Transverse colon (tissue), 4 donors: ENCODE results near the gene RAI14. TPM values are rescaled to one million over a fixed set of nuclear protein-coding genes. Genes with fewer than 3 reads are reported as not detected.

ENCODE experiments used
- DNase-seq: peaks from one replicate; pipeline ENCODE4 v3.0.0-alpha.2; 2019
- H3K27ac ChIP-seq, 4 donors: fragments of 200-600 bp; sonication (generic); 2 replicates each; pipeline ENCODE4 v1.5.1; 2016 to 2018; ENCODE audit warnings: inconsistent platforms in 4 of 4
- H3K27me3 ChIP-seq: fragments of 200-600 bp; sonication (generic); 2 replicates; pipeline ENCODE4 v1.5.1; 2017; ENCODE audit warnings: inconsistent platforms
- H3K36me3 ChIP-seq, 4 donors: fragments of 200-600 bp; sonication (generic); 2 replicates each; pipeline ENCODE4 v1.5.1; 2017 to 2019; ENCODE audit warnings: inconsistent platforms in 4 of 4
- H3K4me1 ChIP-seq, 4 donors: fragments of 200-600 bp; sonication (generic); 2 replicates each; pipeline ENCODE4 v1.5.1; 2017 to 2020; ENCODE audit warnings: inconsistent platforms in 4 of 4
- H3K4me3 ChIP-seq, 4 donors: fragments of 200-600 bp; sonication (generic); 1 replicate in 1 of 4; 2 replicates in 3 of 4; pipeline versions ENCODE4 v1.5.1 to v1.6.1; 2017 to 2019; ENCODE audit warnings: inconsistent platforms in 4 of 4
- H3K9me3 ChIP-seq, 2 donors: fragments of 200-600 bp; sonication (generic); 2 replicates each; pipeline ENCODE4 v1.5.1; 2017 to 2019; ENCODE audit warnings: inconsistent platforms in 2 of 2
- EP300 ChIP-seq: sonication (generic); formaldehyde crosslinking; IDR thresholded peaks from one replicate; pipeline ENCODE4 v1.6.1; 2017; ENCODE audit warnings: antibody characterized with exemption, low read depth
- POLR2A ChIP-seq: fragments of 450-650 bp; IDR thresholded peaks from one replicate; pipeline ENCODE4 v1.6.1; 2016; ENCODE audit warnings: antibody characterized with exemption, mild to moderate bottlenecking, moderate library complexity
- POLR2AphosphoS5 ChIP-seq, 3 donors: sonication (generic); formaldehyde crosslinking; IDR thresholded peaks; one replicate each; pipeline ENCODE4 v1.6.1; 2016; ENCODE audit warnings: antibody characterized with exemption in 3 of 3
- WGBS, 2 donors: methylation state at CpG; one replicate each; pipeline ENCODE4 v1.1.5; 2018; ENCODE audit warnings: low coverage in 1 of 2; 5-methylcytosine and 5-hydroxymethylcytosine counted together
- in situ Hi-C, 4 donors: fragments of 200-750 bp; cut with MboI; loops; one replicate each; pipeline versions ENCODE4 v1.15.0 to v1.15.1; 2017; ENCODE audit warnings: low sequenced_read_pairs in 3 of 4, low pct_ligation_motif_present in 1 of 4, low pct_unique_long_range_greater_than_20kb in 1 of 4
- intact Hi-C: fragments of 100-400 bp; cut with DNase I; formaldehyde crosslinking; loops from one replicate; pipeline ENCODE4 v1.15.1; 2023; ENCODE audit warnings: low total_unique reads
- total RNA-seq, 4 donors: library from RNA; depleted of rRNA; stranded (reverse); fragments of >200 nt; gene quantifications; one replicate each; pipeline ENCODE4 v1.1.0, GENCODE V29; 2016
- TF ChIP-seq, protein P1 (sequence below), 5 experiments: fragments of 200-600 bp in 3 of 5; fragments of 450-650 bp in 2 of 5; sonication (generic) in 3 of 5; IDR thresholded peaks; 1 replicate in 2 of 5; 2 replicates in 3 of 5; pipeline ENCODE4 v1.5.1; 2016 to 2017; ENCODE audit warnings: antibody characterized with exemption in 5 of 5, inconsistent platforms in 3 of 5, mild to moderate bottlenecking in 2 of 5, moderate library complexity in 1 of 5

RAI14 gene
- total RNA-seq, 4 donors from 2014 or later = 13.9 to 18.3 (median 15.3) TPM

GRCh38 chr5:34742061-34742460 lies 85.9 kb downstream of the RAI14 start:
- Histone ChIP-seq H3K36me3 (no peaks in the 10 kb centered on the region), H3K27me3 (no peaks in the 10 kb centered on the region), H3K27ac (no peak overlapping the region), H3K9me3 (no peaks in the 10 kb centered on the region), H3K4me3 (no peak overlapping the region), H3K4me1 (peaks cover 0 to 19% (median 4%) of the 10 kb centered on the region in 4 donors)
- DNase-seq = no peak
- TF ChIP-seq POLR2AphosphoS5 (IDR thresholded peaks at IDR 0.05) (no peak), EP300 (no peak), POLR2A (no peak)
- TF ChIP-seq, protein P1, sequence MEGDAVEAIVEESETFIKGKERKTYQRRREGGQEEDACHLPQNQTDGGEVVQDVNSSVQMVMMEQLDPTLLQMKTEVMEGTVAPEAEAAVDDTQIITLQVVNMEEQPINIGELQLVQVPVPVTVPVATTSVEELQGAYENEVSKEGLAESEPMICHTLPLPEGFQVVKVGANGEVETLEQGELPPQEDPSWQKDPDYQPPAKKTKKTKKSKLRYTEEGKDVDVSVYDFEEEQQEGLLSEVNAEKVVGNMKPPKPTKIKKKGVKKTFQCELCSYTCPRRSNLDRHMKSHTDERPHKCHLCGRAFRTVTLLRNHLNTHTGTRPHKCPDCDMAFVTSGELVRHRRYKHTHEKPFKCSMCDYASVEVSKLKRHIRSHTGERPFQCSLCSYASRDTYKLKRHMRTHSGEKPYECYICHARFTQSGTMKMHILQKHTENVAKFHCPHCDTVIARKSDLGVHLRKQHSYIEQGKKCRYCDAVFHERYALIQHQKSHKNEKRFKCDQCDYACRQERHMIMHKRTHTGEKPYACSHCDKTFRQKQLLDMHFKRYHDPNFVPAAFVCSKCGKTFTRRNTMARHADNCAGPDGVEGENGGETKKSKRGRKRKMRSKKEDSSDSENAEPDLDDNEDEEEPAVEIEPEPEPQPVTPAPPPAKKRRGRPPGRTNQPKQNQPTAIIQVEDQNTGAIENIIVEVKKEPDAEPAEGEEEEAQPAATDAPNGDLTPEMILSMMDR (IDR thresholded peaks at IDR 0.05) = no peak
- intact Hi-C loops = no loop called here
- in situ Hi-C loops = no loop called here
- 90% methylated on average over 7 to 11 of the region's 11 CpGs for WGBS, 2 donors

DNA sequence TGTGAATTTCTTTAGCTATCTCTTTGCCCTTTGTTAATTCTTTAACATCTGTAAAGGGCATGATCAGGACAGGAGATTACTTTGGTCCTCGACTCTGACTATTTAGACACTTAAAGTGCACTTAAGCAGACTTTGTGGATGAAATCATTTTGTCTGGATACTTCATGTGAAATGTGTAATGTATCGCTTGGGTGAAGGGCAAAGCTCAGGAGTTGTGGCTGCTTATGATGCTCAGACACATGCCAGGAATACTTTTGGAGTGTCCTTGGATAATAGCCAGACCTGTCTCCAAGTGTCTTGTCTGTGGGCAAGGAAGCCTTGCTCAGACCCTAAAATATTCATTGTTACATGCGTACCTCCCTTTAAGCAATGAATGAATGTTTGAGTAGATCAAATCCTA lies 87.8 kb downstream of the RAI14 start:
- Histone ChIP-seq H3K36me3 (no peaks in the 10 kb centered on the region), H3K4me3 (no peak overlapping the region), H3K4me1 (peaks cover 0 to 11% (median 0%) of the 10 kb centered on the region in 4 donors), H3K27me3 (no peaks in the 10 kb centered on the region), H3K9me3 (no peaks in the 10 kb centered on the region), H3K27ac (peak overlapping the region in 1 of 4 donors; percentile 33)
- DNase-seq = no peak
- intact Hi-C loops (no loop called here), in situ Hi-C loops (no loop called here)
- no peak for TF ChIP-seq POLR2AphosphoS5 (IDR thresholded peaks at IDR 0.05)
- 82 to 88% methylated on average over 2 to 3 of the region's 3 CpGs for WGBS, 2 donors

- no peak for DNase-seq
- Histone ChIP-seq H3K4me1 (peaks cover 0 to 5% (median 0%) of the 10 kb centered on the region in 4 donors), H3K9me3 (no peaks in the 10 kb centered on the region), H3K27ac (no peak overlapping the region), H3K4me3 (no peak overlapping the region), H3K27me3 (no peaks in the 10 kb centered on the region), H3K36me3 (no peaks in the 10 kb centered on the region)
- TF ChIP-seq, protein P1 (IDR thresholded peaks at IDR 0.05) = no peak
- TF ChIP-seq POLR2AphosphoS5 (IDR thresholded peaks at IDR 0.05) (no peak), POLR2A (no peak), EP300 (no peak)
- in situ Hi-C loops (no loop called here), intact Hi-C loops (no loop called here)
- 89 to 100% methylated on average over 3 of the region's 3 CpGs for WGBS, 2 donors
Measured at GRCh38 chr5:34748431-34748830, 92.3 kb downstream of the RAI14 start.

GRCh38 chr5:34749431-34749873 lies 93.3 kb downstream of the RAI14 start:
- in situ Hi-C loops = no loop called here
- H3K4me1 ChIP-seq = peaks cover 0 to 5% (median 0%) of the 10 kb centered on the region in 4 donors
- DNase-seq = no peak
- intact Hi-C loops = no loop called here
- no peak overlapping the region for H3K27ac ChIP-seq
- no peak overlapping the region for H3K4me3 ChIP-seq
- H3K27me3 ChIP-seq = no peaks in the 10 kb centered on the region
- H3K36me3 ChIP-seq = no peaks in the 10 kb centered on the region
- TF ChIP-seq EP300 (no peak), POLR2A (no peak), POLR2AphosphoS5 (IDR thresholded peaks at IDR 0.05) (no peak)
- TF ChIP-seq, protein P1 (IDR thresholded peaks at IDR 0.05) = no peak
- 33 to 71% methylated on average over 1 to 6 of the region's 6 CpGs for WGBS, 2 donors
- H3K9me3 ChIP-seq = no peaks in the 10 kb centered on the region

GRCh38 chr5:34750206-34750605 lies 94.1 kb downstream of the RAI14 start:
- no peak for DNase-seq
- TF ChIP-seq POLR2A (no peak), POLR2AphosphoS5 (IDR thresholded peaks at IDR 0.05) (no peak)
- TF ChIP-seq, protein P1 (IDR thresholded peaks at IDR 0.05) = no peak
- no peak overlapping the region for H3K4me3 ChIP-seq
- H3K4me1 ChIP-seq = peaks cover 0 to 5% (median 0%) of the 10 kb centered on the region in 4 donors
- in situ Hi-C loops (no loop called here), intact Hi-C loops (no loop called here)
- no peaks in the 10 kb centered on the region for H3K9me3 ChIP-seq
- H3K27me3 ChIP-seq = no peaks in the 10 kb centered on the region
- H3K36me3 ChIP-seq = no peaks in the 10 kb centered on the region
- H3K27ac ChIP-seq = no peak overlapping the region
- WGBS, 2 donors = 87% methylated on average over 8 of the region's 8 CpGs
